ENCODE measurements around the gene STK32A.

STK32A gene

GRCh38 chr5:147391781-147392180 is 157.0 kb downstream of the STK32A start:
- H3K9ac ChIP-seq (ENCODE audit: low read length), result no peak overlapping the region
- H2BK120ac ChIP-seq (ENCODE audit: insufficient read depth, low read length, poor library complexity), result no peak overlapping the region

DNA sequence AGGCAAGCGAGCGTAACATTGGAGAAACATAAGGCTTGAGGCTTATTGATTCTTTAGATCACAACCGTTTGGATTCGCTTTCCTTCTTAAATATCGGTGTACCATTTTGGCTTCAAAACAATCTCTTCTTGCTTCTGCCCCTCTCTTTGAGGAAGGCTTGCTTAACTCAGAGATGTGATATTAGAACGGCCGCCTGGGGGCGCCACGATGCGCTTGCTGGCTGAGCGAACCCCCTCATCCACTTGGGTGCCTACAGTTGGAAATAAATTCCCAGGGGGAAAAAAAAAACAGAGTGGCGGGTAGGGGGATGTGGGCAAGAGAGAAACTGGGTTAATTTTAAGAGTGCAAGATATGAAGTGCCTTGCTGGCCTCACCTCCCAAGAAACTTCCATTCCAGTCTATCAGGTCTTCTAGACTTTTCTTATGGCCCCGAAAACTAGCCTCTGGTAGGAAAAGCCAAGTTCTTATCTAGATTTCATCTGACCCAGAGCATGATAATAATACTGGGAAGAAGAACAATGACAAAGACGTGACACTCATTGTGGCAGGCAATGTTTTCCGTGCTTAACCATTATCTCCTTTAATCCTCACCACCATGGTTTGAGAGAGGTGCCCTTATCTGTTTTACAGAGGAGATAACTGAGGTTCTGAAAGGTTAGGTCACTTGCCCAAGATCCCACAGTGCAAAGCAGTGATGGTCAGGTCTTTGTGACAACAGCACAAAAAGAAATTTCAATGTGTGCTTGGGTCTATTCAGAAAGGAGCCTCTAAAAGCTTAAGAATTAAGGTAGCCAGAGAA is 159.2 kb downstream of the STK32A start:
- H3K27me3 ChIP-seq (ENCODE audit: insufficient read depth, low read length), result no peaks in the 10 kb centered on the region
- H3K4me1 ChIP-seq (ENCODE audit: control insufficient read depth in 1 of 2, insufficient read depth in 2 of 2, low read length in 2 of 2), result peaks cover 2 to 3% of the 10 kb centered on the region in 2 experiments
- peak; percentile 45 to 75 for DNase-seq
- H3K23ac ChIP-seq (ENCODE audit: low read length), result no peak overlapping the region
- no peak overlapping the region for H3K18ac ChIP-seq (ENCODE audit: low read length)
- no peaks in the 10 kb centered on the region for H3K9me3 ChIP-seq (ENCODE audit: insufficient read depth, low read depth, low read length)
- no peak overlapping the region for H3K9ac ChIP-seq (ENCODE audit: low read length)
- no CpG with 5 or more reads among the region's 15 CpGs for WGBS (ENCODE audit: extremely low coverage, insufficient coverage, insufficient read length)
- no peaks in the 10 kb centered on the region for H3K79me1 ChIP-seq (ENCODE audit: low read length)
- H2AFZ ChIP-seq (ENCODE audit: insufficient read depth, low read length, poor library complexity), result no peak overlapping the region
- H2BK120ac ChIP-seq (ENCODE audit: insufficient read depth, low read length, poor library complexity), result no peak overlapping the region
- H3K4ac ChIP-seq (ENCODE audit: low read depth, low read length), result no peak overlapping the region
- no peak overlapping the region for H3K4me2 ChIP-seq (ENCODE audit: low read length)
- H3K27ac ChIP-seq (ENCODE audit: low read depth, low read length), result no peak overlapping the region
- H3K79me2 ChIP-seq (ENCODE audit: control insufficient read depth, insufficient read depth, low read length, poor library complexity), result no peaks in the 10 kb centered on the region
- H3K36me3 ChIP-seq (ENCODE audit: control insufficient read depth in 1 of 2, insufficient read depth in 2 of 2, low read length in 2 of 2), result peaks cover 37 to 55% of the 10 kb centered on the region in 2 experiments
- no peak overlapping the region for H4K8ac ChIP-seq (ENCODE audit: low read depth, low read length)
- H2BK12ac ChIP-seq (ENCODE audit: low read length), result no peak overlapping the region
- no peak overlapping the region for H3K14ac ChIP-seq (ENCODE audit: low read length)
- no peak overlapping the region for H2BK5ac ChIP-seq (ENCODE audit: low read depth, low read length, poor library complexity)
- no peak overlapping the region for H4K91ac ChIP-seq (ENCODE audit: low read depth, low read length)
- H4K12ac ChIP-seq (ENCODE audit: low read depth, low read length), result no peak overlapping the region
- H3K4me3 ChIP-seq (ENCODE audit: low read depth, low read length), result no peak overlapping the region
- H2AK5ac ChIP-seq (ENCODE audit: low read length), result no peak overlapping the region

More at GRCh38 chr5:147391781-147392180, 157.0 kb downstream of the STK32A start:
- Histone ChIP-seq H4K8ac (ENCODE audit: low read depth, low read length) (no peak overlapping the region), H3K4me2 (ENCODE audit: low read length) (no peak overlapping the region), H3K27me3 (ENCODE audit: insufficient read depth, low read length) (no peaks in the 10 kb centered on the region), H3K4me1 (ENCODE audit: control insufficient read depth in 1 of 2, insufficient read depth in 2 of 2, low read length in 2 of 2) (peaks cover 3 to 6% of the 10 kb centered on the region in 2 experiments), H3K18ac (ENCODE audit: low read length) (no peak overlapping the region), H3K79me2 (ENCODE audit: control insufficient read depth, insufficient read depth, low read length, poor library complexity) (no peaks in the 10 kb centered on the region), H3K27ac (ENCODE audit: low read depth, low read length) (no peak overlapping the region), H4K12ac (ENCODE audit: low read depth, low read length) (no peak overlapping the region), H2BK5ac (ENCODE audit: low read depth, low read length, poor library complexity) (no peak overlapping the region), H2BK12ac (ENCODE audit: low read length) (no peak overlapping the region), H3K9me3 (ENCODE audit: insufficient read depth, low read depth, low read length) (no peaks in the 10 kb centered on the region), H3K79me1 (ENCODE audit: low read length) (no peaks in the 10 kb centered on the region), H3K36me3 (ENCODE audit: control insufficient read depth in 1 of 2, insufficient read depth in 2 of 2, low read length in 2 of 2) (peaks cover 26 to 39% of the 10 kb centered on the region in 2 experiments), H4K91ac (ENCODE audit: low read depth, low read length) (no peak overlapping the region), H2AK5ac (ENCODE audit: low read length) (no peak overlapping the region), H2AFZ (ENCODE audit: insufficient read depth, low read length, poor library complexity) (no peak overlapping the region), H3K23ac (ENCODE audit: low read length) (no peak overlapping the region), H3K4ac (ENCODE audit: low read depth, low read length) (no peak overlapping the region), H3K4me3 (ENCODE audit: low read depth, low read length) (no peak overlapping the region), H3K14ac (ENCODE audit: low read length) (no peak overlapping the region)
- peak; percentile 64 to 74 for DNase-seq
- no CpG with 5 or more reads among the region's 5 CpGs for WGBS (ENCODE audit: extremely low coverage, insufficient coverage, insufficient read length)

GRCh38 chr5:147396070-147396823 is 161.4 kb downstream of the STK32A start:
- Histone ChIP-seq H3K4ac (ENCODE audit: low read depth, low read length) (no peak overlapping the region), H3K4me2 (ENCODE audit: low read length) (no peak overlapping the region), H4K91ac (ENCODE audit: low read depth, low read length) (no peak overlapping the region), H3K79me2 (ENCODE audit: control insufficient read depth, insufficient read depth, low read length, poor library complexity) (no peaks in the 10 kb centered on the region), H4K12ac (ENCODE audit: low read depth, low read length) (no peak overlapping the region), H3K27me3 (ENCODE audit: insufficient read depth, low read length) (no peaks in the 10 kb centered on the region), H3K9me3 (ENCODE audit: insufficient read depth, low read depth, low read length) (no peaks in the 10 kb centered on the region), H3K18ac (ENCODE audit: low read length) (no peak overlapping the region), H3K4me3 (ENCODE audit: low read depth, low read length) (no peak overlapping the region), H2BK5ac (ENCODE audit: low read depth, low read length, poor library complexity) (no peak overlapping the region), H3K79me1 (ENCODE audit: low read length) (no peaks in the 10 kb centered on the region), H4K8ac (ENCODE audit: low read depth, low read length) (no peak overlapping the region), H2BK120ac (ENCODE audit: insufficient read depth, low read length, poor library complexity) (no peak overlapping the region), H2AK5ac (ENCODE audit: low read length) (no peak overlapping the region), H3K27ac (ENCODE audit: low read depth, low read length) (no peak overlapping the region), H3K23ac (ENCODE audit: low read length) (no peak overlapping the region), H2AFZ (ENCODE audit: insufficient read depth, low read length, poor library complexity) (no peak overlapping the region), H3K14ac (ENCODE audit: low read length) (no peak overlapping the region), H2BK12ac (ENCODE audit: low read length) (no peak overlapping the region), H3K4me1 (ENCODE audit: control insufficient read depth in 1 of 2, insufficient read depth in 2 of 2, low read length in 2 of 2) (no peaks in the 10 kb centered on the region), H3K9ac (ENCODE audit: low read length) (no peak overlapping the region), H3K36me3 (ENCODE audit: control insufficient read depth in 1 of 2, insufficient read depth in 2 of 2, low read length in 2 of 2) (peaks cover 39 to 61% of the 10 kb centered on the region in 2 experiments)
- no CpG with 5 or more reads among the region's 8 CpGs for WGBS (ENCODE audit: extremely low coverage, insufficient coverage, insufficient read length)
- DNase-seq, result no peak

DNA sequence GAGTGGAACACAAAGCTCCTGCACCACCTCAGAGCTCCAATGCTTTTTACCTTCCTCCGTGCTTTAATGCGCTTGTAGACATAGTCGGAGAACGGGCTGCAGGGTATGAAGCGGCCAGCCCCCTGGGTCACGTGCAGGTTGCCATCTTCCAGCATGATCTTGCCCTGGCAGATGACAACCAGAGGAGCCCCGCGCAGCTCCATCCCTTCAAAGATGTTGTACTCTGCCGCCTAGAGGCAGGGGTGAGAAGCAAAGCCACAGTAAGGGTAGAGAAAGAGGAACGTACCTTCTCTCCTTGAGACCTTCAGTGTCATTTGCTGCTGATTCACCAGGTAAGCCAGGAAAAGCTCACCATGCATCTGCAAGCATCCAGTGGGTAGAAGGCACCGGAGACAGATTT is 162.8 kb downstream of the STK32A start:
- Histone ChIP-seq H3K9ac (ENCODE audit: low read length) (no peak overlapping the region), H2BK5ac (ENCODE audit: low read depth, low read length, poor library complexity) (no peak overlapping the region), H3K23ac (ENCODE audit: low read length) (no peak overlapping the region), H3K4ac (ENCODE audit: low read depth, low read length) (no peak overlapping the region), H3K18ac (ENCODE audit: low read length) (no peak overlapping the region), H3K4me1 (ENCODE audit: control insufficient read depth in 1 of 2, insufficient read depth in 2 of 2, low read length in 2 of 2) (no peaks in the 10 kb centered on the region), H2AK5ac (ENCODE audit: low read length) (no peak overlapping the region), H3K27me3 (ENCODE audit: insufficient read depth, low read length) (no peaks in the 10 kb centered on the region), H4K91ac (ENCODE audit: low read depth, low read length) (no peak overlapping the region), H3K9me3 (ENCODE audit: insufficient read depth, low read depth, low read length) (no peaks in the 10 kb centered on the region), H3K36me3 (ENCODE audit: control insufficient read depth in 1 of 2, insufficient read depth in 2 of 2, low read length in 2 of 2) (peaks cover 38 to 63% of the 10 kb centered on the region in 2 experiments), H3K27ac (ENCODE audit: low read depth, low read length) (no peak overlapping the region), H2BK12ac (ENCODE audit: low read length) (no peak overlapping the region), H2BK120ac (ENCODE audit: insufficient read depth, low read length, poor library complexity) (no peak overlapping the region), H3K14ac (ENCODE audit: low read length) (no peak overlapping the region), H3K4me3 (ENCODE audit: low read depth, low read length) (no peak overlapping the region), H4K8ac (ENCODE audit: low read depth, low read length) (no peak overlapping the region), H3K4me2 (ENCODE audit: low read length) (no peak overlapping the region), H3K79me2 (ENCODE audit: control insufficient read depth, insufficient read depth, low read length, poor library complexity) (no peaks in the 10 kb centered on the region), H3K79me1 (ENCODE audit: low read length) (no peaks in the 10 kb centered on the region), H4K12ac (ENCODE audit: low read depth, low read length) (no peak overlapping the region), H2AFZ (ENCODE audit: insufficient read depth, low read length, poor library complexity) (no peak overlapping the region)
- no CpG with 5 or more reads among the region's 11 CpGs for WGBS (ENCODE audit: extremely low coverage, insufficient coverage, insufficient read length)
- DNase-seq, result no peak
